Ovary (tissue), 3 donors: Measurements from ENCODE around the gene KCNK1.

Experiments used
- CTCF ChIP-seq, 3 donors: fragments of 450-650 bp in 2 of 3; fragments of 200-600 bp in 1 of 3; IDR thresholded peaks; one replicate each; pipeline versions ENCODE4 v1.5.1 to v1.8.0; 2016 to 2022; ENCODE audit warnings: antibody characterized with exemption in 3 of 3, mild to moderate bottlenecking in 1 of 3
- EP300 ChIP-seq: sonication (generic); formaldehyde crosslinking; IDR thresholded peaks from one replicate; pipeline ENCODE4 v1.6.1; 2017; ENCODE audit warnings: antibody characterized with exemption
- POLR2A ChIP-seq: fragments of 450-650 bp; IDR thresholded peaks from one replicate; pipeline ENCODE4 v1.6.1; 2017; ENCODE audit warnings: antibody characterized with exemption, mild to moderate bottlenecking, moderate library complexity
- donor health status: DM: no; HTN: no; CAD: no.

- no peak for TF ChIP-seq CTCF (IDR thresholded peaks at IDR 0.05)
- TF ChIP-seq POLR2A: no peak
- no peak for TF ChIP-seq EP300
These were observed 96.6 kb downstream of the KCNK1 start for GRCh38 chr1:233710507-233710906.
